A549 treated with RU486 at 1 μM for 4 hours (cell line): ENCODE results near the gene PLXNA1. TPM values are rescaled to one million over a fixed set of nuclear protein-coding genes. Genes with fewer than 3 reads are reported as not detected.

Experiments
- total RNA-seq: library from RNA; stranded (reverse); fragments of 200-300 nt; extraction: Qiagen RNA extraction; gene quantifications from 5 replicates; pipeline ENCODE4 v1.2.3, GENCODE V29; 2022; ENCODE audit warnings: low read depth

The PLXNA1 gene
- 16.7 to 23.8 TPM (median 20.5 TPM) in 5 replicates for total RNA-seq

GRCh38 chr3:126982471-126983175 lies at the start of gene PLXNA1:
Gene PLXNA1, plus strand, starts transcription at chr3:126983115. Its CDS starts 5,479 bp downstream, at chr3:126988594.

Other genes starting within 250 kb of the PLXNA1 start
- gene PRR23E, start 210.0 kb downstream of the PLXNA1 start, total RNA-seq = not detected in 5 replicates